ENCODE results near the gene INTS11.

INTS11 gene

DNA sequence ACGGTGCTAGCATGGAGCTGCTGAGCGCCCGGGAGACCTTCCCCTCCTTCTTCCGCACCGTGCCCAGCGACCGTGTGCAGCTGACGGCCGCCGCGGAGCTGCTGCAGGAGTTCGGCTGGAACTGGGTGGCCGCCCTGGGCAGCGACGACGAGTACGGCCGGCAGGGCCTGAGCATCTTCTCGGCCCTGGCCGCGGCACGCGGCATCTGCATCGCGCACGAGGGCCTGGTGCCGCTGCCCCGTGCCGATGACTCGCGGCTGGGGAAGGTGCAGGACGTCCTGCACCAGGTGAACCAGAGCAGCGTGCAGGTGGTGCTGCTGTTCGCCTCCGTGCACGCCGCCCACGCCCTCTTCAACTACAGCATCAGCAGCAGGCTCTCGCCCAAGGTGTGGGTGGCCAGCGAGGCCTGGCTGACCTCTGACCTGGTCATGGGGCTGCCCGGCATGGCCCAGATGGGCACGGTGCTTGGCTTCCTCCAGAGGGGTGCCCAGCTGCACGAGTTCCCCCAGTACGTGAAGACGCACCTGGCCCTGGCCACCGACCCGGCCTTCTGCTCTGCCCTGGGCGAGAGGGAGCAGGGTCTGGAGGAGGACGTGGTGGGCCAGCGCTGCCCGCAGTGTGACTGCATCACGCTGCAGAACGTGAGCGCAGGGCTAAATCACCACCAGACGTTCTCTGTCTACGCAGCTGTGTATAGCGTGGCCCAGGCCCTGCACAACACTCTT lies 7.7 kb upstream of the INTS11 start:
- FAIRE-seq, result no peak
- DNase-seq (ENCODE audit: insufficient read length, low spot score), result no peak
- TF ChIP-seq POLR2A (IDR thresholded peaks at IDR 0.05; ENCODE audit: low read depth, low read length) (no peak), SPI1 (IDR thresholded peaks at IDR 0.05; ENCODE audit: low read depth, low read length) (no peak), POLR2AphosphoS5 (IDR thresholded peaks at IDR 0.05; ENCODE audit: low read depth, low read length) (no peak; the same call in 1 of the 2 replicates), POU2F2 (IDR thresholded peaks at IDR 0.05; ENCODE audit: low read depth, low read length) (no peak), PAX5 (IDR thresholded peaks at IDR 0.05; ENCODE audit: insufficient read depth, low read length, severe bottlenecking) (no peak), TAF1 (IDR thresholded peaks at IDR 0.05; ENCODE audit: low read depth, low read length) (no peak)

DNA sequence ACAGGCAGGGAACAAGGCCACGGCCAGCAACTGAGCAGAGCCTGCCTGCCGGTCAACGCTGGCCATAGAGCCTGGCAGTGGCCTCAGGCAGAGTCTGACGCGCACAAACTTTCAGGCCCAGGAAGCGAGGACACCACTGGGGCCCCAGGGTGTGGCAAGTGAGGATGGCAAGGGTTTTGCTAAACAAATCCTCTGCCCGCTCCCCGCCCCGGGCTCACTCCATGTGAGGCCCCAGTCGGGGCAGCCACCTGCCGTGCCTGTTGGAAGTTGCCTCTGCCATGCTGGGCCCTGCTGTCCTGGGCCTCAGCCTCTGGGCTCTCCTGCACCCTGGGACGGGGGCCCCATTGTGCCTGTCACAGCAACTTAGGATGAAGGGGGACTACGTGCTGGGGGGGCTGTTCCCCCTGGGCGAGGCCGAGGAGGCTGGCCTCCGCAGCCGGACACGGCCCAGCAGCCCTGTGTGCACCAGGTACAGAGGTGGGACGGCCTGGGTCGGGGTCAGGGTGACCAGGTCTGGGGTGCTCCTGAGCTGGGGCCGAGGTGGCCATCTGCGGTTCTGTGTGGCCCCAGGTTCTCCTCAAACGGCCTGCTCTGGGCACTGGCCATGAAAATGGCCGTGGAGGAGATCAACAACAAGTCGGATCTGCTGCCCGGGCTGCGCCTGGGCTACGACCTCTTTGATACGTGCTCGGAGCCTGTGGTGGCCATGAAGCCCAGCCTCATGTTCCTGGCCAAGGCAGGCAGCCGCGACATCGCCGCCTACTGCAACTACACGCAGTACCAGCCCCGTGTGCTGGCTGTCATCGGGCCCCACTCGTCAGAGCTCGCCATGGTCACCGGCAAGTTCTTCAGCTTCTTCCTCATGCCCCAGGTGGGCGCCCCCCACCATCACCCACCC lies 6.9 kb upstream of the INTS11 start, which contains the start of gene TAS1R3:
Gene TAS1R3 (plus strand): TSS at position 213 of the 898 bp plus-strand sequence. CDS start 66 bp downstream, at position 279.
- FAIRE-seq (no peak), DNase-seq (ENCODE audit: insufficient read length, low spot score) (no peak)
- TF ChIP-seq POLR2A (IDR thresholded peaks at IDR 0.05; ENCODE audit: low read depth, low read length), result 0 out of 2 replicates have a peak, but pooled peaks have one; percentile 19
- no peak for TF ChIP-seq TAF1 (IDR thresholded peaks at IDR 0.05; ENCODE audit: low read depth, low read length)
- no peak for TF ChIP-seq POU2F2 (IDR thresholded peaks at IDR 0.05; ENCODE audit: low read depth, low read length)

DNA sequence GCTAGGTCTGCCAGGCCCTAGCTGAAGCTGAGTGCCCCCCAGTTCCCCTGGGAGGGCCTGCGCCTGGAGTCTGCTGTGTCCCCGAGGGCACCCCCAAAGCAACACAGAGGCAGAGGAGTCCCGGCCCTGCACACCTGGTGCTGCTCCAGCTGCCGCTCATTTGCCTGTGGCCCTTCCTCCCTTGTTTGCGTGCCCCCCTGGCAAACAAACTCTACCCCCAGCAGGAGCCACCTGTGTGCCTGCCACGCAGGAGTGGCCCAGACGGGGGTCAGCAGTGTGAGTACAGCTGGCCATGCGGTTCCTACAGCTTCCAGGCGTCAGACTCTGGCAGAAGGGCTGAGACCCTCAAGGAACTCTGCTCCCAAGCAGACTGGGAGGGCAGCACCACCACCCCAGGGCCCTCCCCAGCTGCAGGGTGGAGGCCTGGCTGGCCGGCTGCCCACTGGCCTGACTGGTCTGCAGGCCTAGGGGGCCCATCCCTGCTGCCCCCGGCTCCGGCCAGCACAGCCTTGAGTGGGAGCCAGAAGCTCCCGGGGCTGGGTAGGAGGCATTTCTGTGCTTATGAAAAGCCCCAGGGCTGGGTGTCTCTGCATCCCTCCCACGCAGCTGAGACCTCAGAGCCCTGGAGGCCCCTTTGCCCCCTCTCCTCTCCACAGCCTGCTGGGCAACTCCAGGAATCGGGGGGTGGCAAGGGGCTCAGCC lies 6.1 kb upstream of the INTS11 start:
- DNase-seq (ENCODE audit: insufficient read length, low spot score), result no peak
- TF ChIP-seq POLR2AphosphoS5 (IDR thresholded peaks at IDR 0.05; ENCODE audit: low read depth, low read length) (no peak), PAX5 (IDR thresholded peaks at IDR 0.05; ENCODE audit: insufficient read depth, low read length, severe bottlenecking) (no peak), SPI1 (IDR thresholded peaks at IDR 0.05; ENCODE audit: low read depth, low read length) (no peak), POLR2A (IDR thresholded peaks at IDR 0.05; ENCODE audit: low read depth, low read length) (no peak), TAF1 (IDR thresholded peaks at IDR 0.05; ENCODE audit: low read depth, low read length) (no peak), POU2F2 (IDR thresholded peaks at IDR 0.05; ENCODE audit: low read depth, low read length) (no peak)
- no peak for FAIRE-seq

DNA sequence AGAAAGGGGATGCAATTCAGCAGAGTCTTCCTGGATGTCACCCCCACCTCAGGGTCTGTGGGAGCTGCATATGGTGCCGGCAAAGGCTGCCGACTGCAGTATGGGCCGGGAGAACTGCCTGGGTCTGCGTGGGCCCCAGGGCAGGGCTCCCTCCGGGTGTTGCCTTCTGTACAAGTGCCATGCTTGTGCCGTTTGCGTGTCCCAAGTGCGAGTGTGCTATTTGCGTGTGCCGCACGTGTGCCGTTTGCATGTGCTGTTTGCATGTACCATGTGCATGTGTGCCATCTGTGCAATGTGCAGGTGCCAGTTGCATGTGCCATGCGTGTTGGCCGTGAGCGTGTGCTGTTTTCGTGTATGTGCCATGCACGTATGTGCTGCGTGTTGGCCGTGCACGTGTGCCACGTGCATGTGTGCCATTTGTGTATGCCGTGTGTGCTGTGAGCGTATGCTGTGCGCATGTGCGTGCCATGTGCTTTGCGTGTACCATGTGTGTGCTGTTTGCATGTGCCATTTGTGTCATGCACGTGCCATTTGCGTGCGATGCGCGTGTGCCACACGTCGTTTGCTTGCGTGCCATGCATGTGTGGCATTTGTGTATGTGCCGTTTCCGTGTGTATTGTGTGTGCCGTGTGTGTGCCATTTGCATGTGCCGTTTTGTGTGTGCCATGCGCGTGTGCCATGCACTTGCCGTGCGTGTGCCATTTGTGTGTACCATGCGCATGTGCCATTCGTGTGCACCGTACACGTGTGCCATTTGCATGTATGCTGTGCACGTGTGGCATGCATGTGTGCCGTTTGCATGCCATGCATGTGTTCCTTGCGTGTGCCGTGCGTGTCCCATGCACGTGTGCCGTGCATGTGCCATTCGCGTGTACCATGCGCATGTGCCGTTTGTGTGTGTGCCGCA lies 5.1 kb upstream of the INTS11 start:
- TF ChIP-seq PAX5 (IDR thresholded peaks at IDR 0.05; ENCODE audit: insufficient read depth, low read length, severe bottlenecking) (no peak), SPI1 (IDR thresholded peaks at IDR 0.05; ENCODE audit: low read depth, low read length) (no peak), POU2F2 (IDR thresholded peaks at IDR 0.05; ENCODE audit: low read depth, low read length) (no peak), TAF1 (IDR thresholded peaks at IDR 0.05; ENCODE audit: low read depth, low read length) (no peak), POLR2AphosphoS5 (IDR thresholded peaks at IDR 0.05; ENCODE audit: low read depth, low read length) (peak; percentile 47; the same call in 1 of the 2 replicates), POLR2A (IDR thresholded peaks at IDR 0.05; ENCODE audit: low read depth, low read length) (peak; percentile 75)
- peak; percentile 94 for FAIRE-seq
- DNase-seq (ENCODE audit: insufficient read length, low spot score), result no peak

DNA sequence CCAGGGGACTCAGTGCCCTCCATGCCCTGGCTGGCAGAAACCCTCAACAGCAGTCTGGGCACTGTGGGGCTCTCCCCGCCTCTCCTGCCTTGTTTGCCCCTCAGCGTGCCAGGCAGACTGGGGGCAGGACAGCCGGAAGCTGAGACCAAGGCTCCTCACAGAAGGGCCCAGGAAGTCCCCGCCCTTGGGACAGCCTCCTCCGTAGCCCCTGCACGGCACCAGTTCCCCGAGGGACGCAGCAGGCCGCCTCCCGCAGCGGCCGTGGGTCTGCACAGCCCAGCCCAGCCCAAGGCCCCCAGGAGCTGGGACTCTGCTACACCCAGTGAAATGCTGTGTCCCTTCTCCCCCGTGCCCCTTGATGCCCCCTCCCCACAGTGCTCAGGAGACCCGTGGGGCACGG lies 3.8 kb upstream of the INTS11 start:
- TF ChIP-seq PAX5 (IDR thresholded peaks at IDR 0.05; ENCODE audit: insufficient read depth, low read length, severe bottlenecking), result no peak
- DNase-seq (ENCODE audit: insufficient read length, low spot score), result no peak
- no peak for FAIRE-seq

DNA sequence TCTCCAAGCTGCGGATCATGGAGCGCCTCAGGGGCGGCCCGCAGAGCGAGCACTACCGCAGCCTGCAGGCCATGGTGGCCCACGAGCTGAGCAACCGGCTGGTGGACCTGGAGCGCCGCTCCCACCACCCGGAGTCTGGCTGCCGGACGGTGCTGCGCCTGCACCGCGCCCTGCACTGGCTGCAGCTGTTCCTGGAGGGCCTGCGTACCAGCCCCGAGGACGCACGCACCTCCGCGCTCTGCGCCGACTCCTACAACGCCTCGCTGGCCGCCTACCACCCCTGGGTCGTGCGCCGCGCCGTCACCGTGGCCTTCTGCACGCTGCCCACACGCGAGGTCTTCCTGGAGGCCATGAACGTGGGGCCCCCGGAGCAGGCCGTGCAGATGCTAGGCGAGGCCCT lies 2.8 kb upstream of the INTS11 start:
- TF ChIP-seq POLR2A (IDR thresholded peaks at IDR 0.05; ENCODE audit: low read depth, low read length) (no peak), PAX5 (IDR thresholded peaks at IDR 0.05; ENCODE audit: insufficient read depth, low read length, severe bottlenecking) (no peak), SPI1 (IDR thresholded peaks at IDR 0.05; ENCODE audit: low read depth, low read length) (no peak), POU2F2 (IDR thresholded peaks at IDR 0.05; ENCODE audit: low read depth, low read length) (no peak), POLR2AphosphoS5 (IDR thresholded peaks at IDR 0.05; ENCODE audit: low read depth, low read length) (no peak), TAF1 (IDR thresholded peaks at IDR 0.05; ENCODE audit: low read depth, low read length) (no peak)
- no peak for FAIRE-seq
- no peak for DNase-seq (ENCODE audit: insufficient read length, low spot score)

DNA sequence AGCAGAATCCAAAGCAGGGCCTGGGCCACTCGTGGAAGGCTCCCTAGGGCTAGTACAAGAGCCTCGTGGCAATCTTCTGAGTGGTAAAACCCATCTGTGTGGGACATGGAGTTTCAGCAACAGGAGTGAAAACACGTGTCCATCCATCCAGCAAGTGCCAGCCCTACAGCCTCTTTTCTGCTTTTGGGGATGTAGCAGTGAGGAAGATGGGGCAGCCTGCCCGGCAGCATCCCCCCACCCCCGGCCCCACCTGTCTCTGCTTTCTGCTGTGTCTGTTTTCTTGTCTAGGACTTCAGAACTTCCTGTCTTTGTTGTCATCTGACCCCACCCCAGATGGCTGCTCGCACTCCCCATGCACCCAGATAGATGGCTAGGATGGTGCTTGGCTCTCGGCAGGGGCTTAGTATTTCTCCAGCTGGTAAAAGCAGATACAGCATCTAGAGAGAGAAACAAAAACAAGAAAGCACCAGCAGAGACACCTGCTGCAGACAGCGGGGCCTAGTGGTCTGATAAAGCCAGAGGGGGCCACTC lies 1.7 kb upstream of the INTS11 start:
- TF ChIP-seq SPI1 (IDR thresholded peaks at IDR 0.05; ENCODE audit: low read depth, low read length) (no peak), TAF1 (IDR thresholded peaks at IDR 0.05; ENCODE audit: low read depth, low read length) (no peak), POU2F2 (IDR thresholded peaks at IDR 0.05; ENCODE audit: low read depth, low read length) (no peak), POLR2AphosphoS5 (IDR thresholded peaks at IDR 0.05; ENCODE audit: low read depth, low read length) (no peak), POLR2A (IDR thresholded peaks at IDR 0.05; ENCODE audit: low read depth, low read length) (no peak), PAX5 (IDR thresholded peaks at IDR 0.05; ENCODE audit: insufficient read depth, low read length, severe bottlenecking) (no peak)
- DNase-seq (ENCODE audit: insufficient read length, low spot score) (no peak), FAIRE-seq (no peak)

DNA sequence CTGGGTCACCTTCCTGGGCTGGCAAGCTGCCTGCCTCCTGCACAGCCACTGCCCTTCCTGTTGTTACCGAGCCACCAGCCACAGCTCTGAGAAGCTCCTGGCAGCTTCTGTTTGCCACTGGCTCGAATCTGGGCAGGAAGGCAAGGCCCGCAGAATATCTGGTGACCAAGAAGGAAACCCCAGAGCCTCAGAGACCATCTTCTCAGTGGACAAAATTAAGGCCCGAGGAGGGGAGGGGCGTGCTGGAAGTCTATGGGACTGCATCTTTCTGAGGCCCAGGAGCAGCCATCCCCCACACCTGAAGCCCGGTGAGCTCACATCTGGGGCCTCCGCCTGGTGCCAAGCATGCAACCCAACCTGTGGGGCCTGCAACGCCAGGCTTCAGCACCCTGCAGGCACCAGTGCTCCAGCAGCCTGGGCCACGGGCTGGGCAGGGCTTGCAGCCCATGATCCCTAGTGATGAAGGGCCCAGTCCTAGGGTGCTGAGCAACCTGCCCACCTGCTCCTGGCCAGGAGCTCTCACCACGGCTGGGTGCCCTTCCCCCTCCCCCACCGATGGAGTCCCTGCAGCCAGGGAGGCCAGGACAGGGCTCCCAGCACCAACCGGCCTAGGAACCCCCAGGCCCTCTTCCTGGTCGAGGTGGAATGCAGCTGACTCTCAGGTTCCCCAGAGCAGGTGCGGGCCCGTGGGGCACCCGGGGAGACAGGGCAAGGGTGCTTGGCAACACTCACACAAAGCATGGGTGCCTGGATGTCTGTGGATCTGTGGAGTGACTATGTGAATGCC lies 1.0 kb upstream of the INTS11 start:
- FAIRE-seq (peak; percentile 52), DNase-seq (ENCODE audit: insufficient read length, low spot score) (no peak)
- TF ChIP-seq POU2F2 (IDR thresholded peaks at IDR 0.05; ENCODE audit: low read depth, low read length) (no peak), SPI1 (IDR thresholded peaks at IDR 0.05; ENCODE audit: low read depth, low read length) (no peak), TAF1 (IDR thresholded peaks at IDR 0.05; ENCODE audit: low read depth, low read length) (no peak), POLR2A (IDR thresholded peaks at IDR 0.05; ENCODE audit: low read depth, low read length) (no peak), POLR2AphosphoS5 (IDR thresholded peaks at IDR 0.05; ENCODE audit: low read depth, low read length) (no peak), PAX5 (IDR thresholded peaks at IDR 0.05; ENCODE audit: insufficient read depth, low read length, severe bottlenecking) (no peak)

All from GM12891 (cell line).